Upper lobe of left lung (tissue), 6 donors: Measurements from ENCODE around the gene DEFB132. TPM values are rescaled to one million over a fixed set of nuclear protein-coding genes. Genes with fewer than 3 reads are reported as not detected.
A peak's percentile ranks its signal among the peaks of the same experiment; 100 is the strongest.

ENCODE experiments used
- ATAC-seq, 2 donors: fragments of 200-7000 bp; cut with Tn5 transposase; one replicate each; pipeline ENCODE4 v1.9.1; 2022; ENCODE audit warnings: mild to moderate bottlenecking in 2 of 2, moderate library complexity in 2 of 2; ENCODE audit not compliant: low FRiP score in 2 of 2
- DNase-seq, 2 donors: peaks; one replicate each; pipeline ENCODE4 v3.0.0-alpha.2; 2019 to 2020
- H3K27ac ChIP-seq, 4 donors: fragments of 200-600 bp; sonication (generic); one replicate each; pipeline ENCODE4 v1.5.1; 2016 to 2019
- H3K27me3 ChIP-seq, 4 donors: fragments of 200-600 bp; sonication (generic); one replicate each; pipeline ENCODE4 v1.5.1; 2017 to 2019
- H3K36me3 ChIP-seq, 4 donors: fragments of 200-600 bp; sonication (generic); one replicate each; pipeline ENCODE4 v1.5.1; 2016 to 2019
- H3K4me1 ChIP-seq, 4 donors: fragments of 200-600 bp; sonication (generic); one replicate each; pipeline ENCODE4 v1.5.1; 2018 to 2019
- H3K4me3 ChIP-seq, 4 donors: fragments of 200-600 bp; sonication (generic); one replicate each; pipeline ENCODE4 v1.5.1; 2017 to 2019; ENCODE audit warnings: mild to moderate bottlenecking in 2 of 4, moderate library complexity in 1 of 4
- H3K9me3 ChIP-seq, 4 donors: fragments of 200-600 bp; sonication (generic); one replicate each; pipeline ENCODE4 v1.5.1; 2018 to 2019
- CTCF ChIP-seq, 6 experiments: fragments of 450-650 bp in 4 of 6; fragments of 200-600 bp in 2 of 6; sonication (generic) in 2 of 6; IDR thresholded peaks; one replicate each; pipeline ENCODE4 v1.5.1; 2016 to 2019; ENCODE audit warnings: antibody characterized with exemption in 6 of 6
- EP300 ChIP-seq, 4 donors: sonication (generic); formaldehyde crosslinking; IDR thresholded peaks; one replicate each; pipeline ENCODE4 v1.5.1; 2017; ENCODE audit warnings: antibody characterized with exemption in 4 of 4, control low read depth in 2 of 4
- POLR2A ChIP-seq, 4 donors: fragments of 450-650 bp; IDR thresholded peaks; one replicate each; pipeline ENCODE4 v1.5.1; 2016 to 2017; ENCODE audit warnings: antibody characterized with exemption in 4 of 4, mild to moderate bottlenecking in 2 of 4
- POLR2AphosphoS5 ChIP-seq, 2 donors: sonication (generic); formaldehyde crosslinking; IDR thresholded peaks; one replicate each; pipeline ENCODE4 v1.5.1; 2017; ENCODE audit warnings: antibody characterized with exemption in 2 of 2
- WGBS, 2 donors: methylation state at CpG; one replicate each; pipeline ENCODE4 v1.1.5; 2017 to 2018; 5-methylcytosine and 5-hydroxymethylcytosine counted together
- total RNA-seq, 6 donors: library from RNA; depleted of rRNA in 4 of 6; stranded (reverse); fragments of >200 nt in 4 of 6; gene quantifications; one replicate each; pipeline versions ENCODE4 v1.1.0 to v1.2.1, GENCODE V29; 2016 to 2021
- donor health status: DM: no; HTN: no; CAD: no; lungs with moderate emphysema.
- donor health status: DM: no; HTN: yes; CAD: no; lungs with severe emphysema.

The DEFB132 gene
- total RNA-seq, 6 donors from 2014 or later: not detected

- TF ChIP-seq CTCF (IDR thresholded peaks at IDR 0.05) (peak in 5 of 6 experiments; percentile 14 to 58 (median 34)), POLR2A (IDR thresholded peaks at IDR 0.05) (peak in 2 of 4 donors; percentile 13 to 27), POLR2AphosphoS5 (IDR thresholded peaks at IDR 0.05) (no peak), EP300 (IDR thresholded peaks at IDR 0.05) (no peak)
- Histone ChIP-seq H3K27me3 (no peaks in the 10 kb centered on the region), H3K36me3 (no peaks in the 10 kb centered on the region), H3K4me1 (peaks cover 15 to 23% (median 19%) of the 10 kb centered on the region in 4 donors), H3K4me3 (peak within 1 kb of the TSS; percentile 52 to 80 (median 59)), H3K27ac (peak within 1 kb of the TSS; percentile 73 to 88 (median 84)), H3K9me3 (no peaks in the 10 kb centered on the region)
- ATAC-seq (peak; percentile 96 to 98), DNase-seq (peak; percentile 92 to 98)
- 0 to 1% methylated on average over 43 of the region's 43 CpGs for WGBS, 2 donors
Observed at GRCh38 chr20:290084-290831, 32.7 kb downstream of the DEFB132 start, which contains the start of gene C20orf96. C20orf96 (minus strand) TSS chr20:290750; CDS start chr20:290610, 140 bp downstream.

- 90 to 97% methylated on average over 5 of the region's 5 CpGs for WGBS, 2 donors
- Histone ChIP-seq H3K4me1 (peaks cover 26 to 43% (median 30%) of the 10 kb centered on the region in 4 donors), H3K27me3 (no peaks in the 10 kb centered on the region), H3K9me3 (no peaks in the 10 kb centered on the region), H3K36me3 (no peaks in the 10 kb centered on the region), H3K27ac (no peak overlapping the region), H3K4me3 (no peak overlapping the region)
- DNase-seq (no peak), ATAC-seq (no peak)
- TF ChIP-seq CTCF (IDR thresholded peaks at IDR 0.05): no peak
Observed at GRCh38 chr20:294602-295001, 37.1 kb downstream of the DEFB132 start.

DNA sequence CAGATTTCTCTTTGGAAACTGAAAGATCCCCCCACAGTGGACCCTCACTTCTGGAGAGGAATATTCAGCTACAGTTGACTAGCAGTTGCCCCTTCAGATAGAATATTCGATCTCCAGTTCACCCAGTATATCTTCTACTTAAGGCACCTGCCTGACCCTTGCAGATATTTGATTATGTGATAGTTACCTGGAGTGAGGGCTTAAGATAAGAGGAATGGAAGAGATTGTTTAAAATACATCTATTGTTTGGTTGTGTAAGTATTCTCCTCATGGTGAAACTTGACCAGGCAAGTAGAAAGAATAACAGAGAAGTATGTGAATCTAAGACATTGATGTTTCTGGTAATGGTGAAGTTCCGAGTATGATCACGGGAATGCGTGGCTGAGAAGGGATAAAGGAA is 38.3 kb downstream of the DEFB132 start:
- TF ChIP-seq POLR2A (IDR thresholded peaks at IDR 0.05): no peak
- no peak for TF ChIP-seq CTCF (IDR thresholded peaks at IDR 0.05)
- no peak for TF ChIP-seq EP300 (IDR thresholded peaks at IDR 0.05)
- TF ChIP-seq POLR2AphosphoS5 (IDR thresholded peaks at IDR 0.05): no peak
- Histone ChIP-seq H3K4me3 (no peak overlapping the region), H3K4me1 (peaks cover 35 to 48% (median 36%) of the 10 kb centered on the region in 4 donors), H3K27me3 (no peaks in the 10 kb centered on the region), H3K36me3 (no peaks in the 10 kb centered on the region), H3K9me3 (no peaks in the 10 kb centered on the region), H3K27ac (no peak overlapping the region)
- no peak for DNase-seq
- no peak for ATAC-seq
- WGBS, 2 donors: 87 to 93% methylated on average over 4 of the region's 4 CpGs

DNA sequence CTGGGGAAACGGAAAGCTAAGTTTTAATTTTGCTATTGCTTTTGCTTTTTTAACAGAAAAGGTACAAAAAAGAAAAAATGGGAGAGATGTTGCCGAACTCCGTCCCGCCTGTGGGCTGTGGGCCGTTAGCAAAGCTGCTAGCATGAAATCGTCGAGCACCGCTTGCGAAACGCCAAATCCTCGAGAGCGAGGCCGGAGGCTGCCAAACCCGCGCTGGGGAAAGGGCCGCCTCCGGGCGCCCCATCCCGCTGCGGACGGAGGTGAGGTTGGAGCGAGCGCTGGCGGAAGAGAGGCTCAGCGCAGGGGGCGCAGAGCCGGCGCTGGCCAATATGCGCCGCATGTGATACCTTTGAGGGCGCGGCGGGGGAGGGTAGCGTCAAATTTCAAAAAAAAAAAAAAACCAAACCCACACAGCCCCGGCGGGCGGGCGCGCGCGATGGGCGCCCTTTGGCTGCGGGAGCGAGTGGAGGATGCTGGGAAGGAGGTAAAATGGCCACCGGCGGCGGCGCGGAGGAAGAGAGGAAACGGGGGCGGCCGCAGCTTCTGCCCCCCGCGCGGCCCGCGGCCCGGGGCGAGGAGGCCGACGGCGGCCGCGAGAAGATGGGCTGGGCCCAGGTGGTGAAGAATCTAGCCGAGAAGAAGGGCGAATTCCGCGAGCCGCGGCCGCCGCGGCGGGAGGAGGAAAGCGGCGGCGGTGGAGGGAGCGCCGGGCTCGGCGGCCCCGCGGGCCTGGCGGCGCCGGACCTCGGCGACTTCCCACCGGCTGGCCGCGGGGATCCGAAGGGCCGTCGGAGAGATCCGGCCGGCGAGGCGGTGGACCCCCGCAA is 39.8 kb downstream of the DEFB132 start, which contains the start of gene ZCCHC3:
ZCCHC3 (plus strand) TSS at position 473 of the 827 bp plus-strand sequence; CDS start at position 490, 17 bp downstream.
- DNase-seq: peak; percentile 90 to 96
- peak; percentile 94 to 95 for ATAC-seq
- peak within 1 kb of the TSS; percentile 79 to 92 (median 86) for H3K4me3 ChIP-seq
- no peaks in the 10 kb centered on the region for H3K27me3 ChIP-seq
- H3K27ac ChIP-seq: peak within 1 kb of the TSS; percentile 94 to 100 (median 99)
- 0 to 1% methylated on average over 63 to 99 of the region's 99 CpGs for WGBS, 2 donors
- no peaks in the 10 kb centered on the region for H3K36me3 ChIP-seq
- TF ChIP-seq POLR2A (IDR thresholded peaks at IDR 0.05): peak in 3 of 4 donors; percentile 68 to 81 (median 72)
- TF ChIP-seq CTCF (IDR thresholded peaks at IDR 0.05): peak in 3 of 6 experiments; percentile 8 to 21 (median 12)
- peak; percentile 60 to 87 for TF ChIP-seq POLR2AphosphoS5 (IDR thresholded peaks at IDR 0.05)
- no peak for TF ChIP-seq EP300 (IDR thresholded peaks at IDR 0.05)
- no peaks in the 10 kb centered on the region for H3K9me3 ChIP-seq
- H3K4me1 ChIP-seq: peaks cover 34 to 48% (median 36%) of the 10 kb centered on the region in 4 donors
